ENCODE results near the gene SIK1. TPM values are rescaled to one million over a fixed set of nuclear protein-coding genes. Genes with fewer than 3 reads are reported as not detected.

Gene SIK1
- total RNA-seq, 8 experiments from 2014 or later: 0.17 to 3.8 (median 1.9) TPM; not detected in 1

- in situ Hi-C loops (cut with MboI; ENCODE audit: low pct_unique_long_range_greater_than_20kb in 2 of 9, low sequenced_read_pairs in 9 of 9, unreplicated experiment in 9 of 9): no loop called here
- no peak overlapping the region for H3K4me3 ChIP-seq
- no peak overlapping the region for H3K27ac ChIP-seq
- peaks cover 28 to 35% of the 10 kb centered on the region in 2 donors for H3K4me1 ChIP-seq (replicated peaks in 1 of 2)
- 40 to 85% (median 79%) methylated on average over 1 to 10 of the region's 21 CpGs; no CpG with 5 or more reads in 5 of the 10 experiments for WGBS, 10 experiments
- no peak for ATAC-seq (replicated peaks in 6 of 8)
These were observed 53.3 kb downstream of the SIK1 start for GRCh38 chr21:43373362-43374227.

GRCh38 chr21:43372663-43373361 is 54.1 kb downstream of the SIK1 start:
- in situ Hi-C loops (cut with MboI; ENCODE audit: low pct_unique_long_range_greater_than_20kb in 2 of 9, low sequenced_read_pairs in 9 of 9, unreplicated experiment in 9 of 9): no loop called here
- H3K4me1 ChIP-seq (replicated peaks in 1 of 2): peaks cover 29 to 39% of the 10 kb centered on the region in 2 donors
- H3K27ac ChIP-seq: no peak overlapping the region
- 50 to 96% (median 83%) methylated on average over 2 to 12 of the region's 26 CpGs; no CpG with 5 or more reads in 5 of the 10 experiments for WGBS, 10 experiments
- no peak overlapping the region for H3K4me3 ChIP-seq
- ATAC-seq (replicated peaks in 6 of 8): no peak

- H3K4me3 ChIP-seq: no peak overlapping the region
- 89 to 100% (median 100%) methylated on average over 1 to 4 of the region's 9 CpGs; no CpG with 5 or more reads in 7 of the 10 experiments for WGBS, 10 experiments
These were observed 55.1 kb downstream of the SIK1 start for GRCh38 chr21:43371786-43372185.

GRCh38 chr21:43370888-43371570 is 55.9 kb downstream of the SIK1 start:
- Histone ChIP-seq H3K27ac (peak overlapping the region; percentile 16 to 36), H3K4me3 (no peak overlapping the region), H3K4me1 (replicated peaks in 1 of 2) (peaks cover 30 to 43% of the 10 kb centered on the region in 2 donors)
- 28 to 100% (median 69%) methylated on average over 1 to 2 of the region's 2 CpGs; no CpG with 5 or more reads in 2 of the 10 experiments for WGBS, 10 experiments
- peak in 4 of 8 experiments; percentile 19 to 61 (median 28) for ATAC-seq (replicated peaks in 6 of 8)
- in situ Hi-C loops (cut with MboI; ENCODE audit: low pct_unique_long_range_greater_than_20kb in 2 of 9, low sequenced_read_pairs in 9 of 9, unreplicated experiment in 9 of 9): no loop called here

More at GRCh38 chr21:43371786-43372185, 55.1 kb downstream of the SIK1 start:
- no peak for ATAC-seq (replicated peaks in 6 of 8)
- Histone ChIP-seq H3K4me1 (replicated peaks in 1 of 2) (peaks cover 29 to 39% of the 10 kb centered on the region in 2 donors), H3K27ac (no peak overlapping the region)
- in situ Hi-C loops (cut with MboI; ENCODE audit: low pct_unique_long_range_greater_than_20kb in 2 of 9, low sequenced_read_pairs in 9 of 9, unreplicated experiment in 9 of 9): no loop called here

- peaks cover 34 to 48% of the 10 kb centered on the region in 2 donors for H3K4me1 ChIP-seq (replicated peaks in 1 of 2)
- H3K4me3 ChIP-seq: no peak overlapping the region
- in situ Hi-C loops (cut with MboI; ENCODE audit: low pct_unique_long_range_greater_than_20kb in 2 of 9, low sequenced_read_pairs in 9 of 9, unreplicated experiment in 9 of 9): no loop called here
- ATAC-seq (replicated peaks in 6 of 8): peak; percentile 65 to 76 (median 72)
- 8 to 36% (median 24%) methylated on average over 4 to 18 of the region's 20 CpGs; no CpG with 5 or more reads in 4 of the 10 experiments for WGBS, 10 experiments
- peak overlapping the region; percentile 64 to 76 for H3K27ac ChIP-seq
These were observed 56.8 kb downstream of the SIK1 start for GRCh38 chr21:43370091-43370658.

- Histone ChIP-seq H3K27ac (peak overlapping the region; percentile 64 to 76), H3K4me1 (replicated peaks in 1 of 2) (peaks cover 34 to 48% of the 10 kb centered on the region in 2 donors), H3K4me3 (no peak overlapping the region)
- in situ Hi-C loops (cut with MboI; ENCODE audit: low pct_unique_long_range_greater_than_20kb in 2 of 9, low sequenced_read_pairs in 9 of 9, unreplicated experiment in 9 of 9): no loop called here
- ATAC-seq (replicated peaks in 6 of 8): peak in 6 of 8 experiments; percentile 1 to 19 (median 13)
- WGBS, 10 experiments: 0 to 93% (median 80%) methylated on average over 3 to 9 of the region's 18 CpGs; no CpG with 5 or more reads in 5 of the 10 experiments
These were observed 57.3 kb downstream of the SIK1 start for GRCh38 chr21:43369596-43370090.

GRCh38 chr21:43369124-43369523 is 57.8 kb downstream of the SIK1 start:
- in situ Hi-C loops (cut with MboI; ENCODE audit: low pct_unique_long_range_greater_than_20kb in 2 of 9, low sequenced_read_pairs in 9 of 9, unreplicated experiment in 9 of 9): no loop called here
- peak; percentile 34 to 93 (median 86) for ATAC-seq (replicated peaks in 6 of 8)
- H3K27ac ChIP-seq: peak overlapping the region; percentile 64 to 76
- H3K4me3 ChIP-seq: no peak overlapping the region
- H3K4me1 ChIP-seq (replicated peaks in 1 of 2): peaks cover 34 to 48% of the 10 kb centered on the region in 2 donors
- 50% methylated on average over 1 of the region's 14 CpGs; no CpG with 5 or more reads in 9 of the 10 experiments for WGBS, 10 experiments

GRCh38 chr21:43368685-43369084 is 58.2 kb downstream of the SIK1 start:
- in situ Hi-C loops (cut with MboI; ENCODE audit: low pct_unique_long_range_greater_than_20kb in 2 of 9, low sequenced_read_pairs in 9 of 9, unreplicated experiment in 9 of 9): no loop called here
- WGBS, 10 experiments: 67 to 100% (median 95%) methylated on average over 1 to 6 of the region's 6 CpGs; no CpG with 5 or more reads in 3 of the 10 experiments
- ATAC-seq (replicated peaks in 6 of 8): no peak
- H3K27ac ChIP-seq: peak overlapping the region; percentile 64 to 76
- no peak overlapping the region for H3K4me3 ChIP-seq
- peaks cover 35 to 49% of the 10 kb centered on the region in 2 donors for H3K4me1 ChIP-seq (replicated peaks in 1 of 2)

GRCh38 chr21:43367859-43368258 is 59.1 kb downstream of the SIK1 start:
- Histone ChIP-seq H3K4me1 (replicated peaks in 1 of 2) (peaks cover 44 to 57% of the 10 kb centered on the region in 2 donors), H3K4me3 (no peak overlapping the region), H3K27ac (no peak overlapping the region)
- WGBS, 10 experiments: 83 to 100% methylated on average over 1 to 2 of the region's 4 CpGs; no CpG with 5 or more reads in 8 of the 10 experiments
- in situ Hi-C loops (cut with MboI; ENCODE audit: low pct_unique_long_range_greater_than_20kb in 2 of 9, low sequenced_read_pairs in 9 of 9, unreplicated experiment in 9 of 9): no loop called here
- no peak for ATAC-seq (replicated peaks in 6 of 8)

GRCh38 chr21:43367296-43367695 is 59.6 kb downstream of the SIK1 start:
- 10 to 97% (median 80%) methylated on average over 2 to 10 of the region's 16 CpGs; no CpG with 5 or more reads in 7 of the 10 experiments for WGBS, 10 experiments
- Histone ChIP-seq H3K27ac (no peak overlapping the region), H3K4me1 (replicated peaks in 1 of 2) (peaks cover 49 to 63% of the 10 kb centered on the region in 2 donors), H3K4me3 (no peak overlapping the region)
- ATAC-seq (replicated peaks in 6 of 8): no peak
- in situ Hi-C loops (cut with MboI; ENCODE audit: low pct_unique_long_range_greater_than_20kb in 2 of 9, low sequenced_read_pairs in 9 of 9, unreplicated experiment in 9 of 9): no loop called here

- Histone ChIP-seq H3K4me3 (no peak overlapping the region), H3K4me1 (replicated peaks in 1 of 2) (peaks cover 56 to 65% of the 10 kb centered on the region in 2 donors), H3K27ac (no peak overlapping the region)
- no peak for ATAC-seq (replicated peaks in 6 of 8)
- 53 to 100% (median 89%) methylated on average over 1 to 15 of the region's 19 CpGs; no CpG with 5 or more reads in 6 of the 10 experiments for WGBS, 10 experiments
- in situ Hi-C loops (cut with MboI; ENCODE audit: low pct_unique_long_range_greater_than_20kb in 2 of 9, low sequenced_read_pairs in 9 of 9, unreplicated experiment in 9 of 9): no loop called here
These were observed 60.3 kb downstream of the SIK1 start for GRCh38 chr21:43366656-43367055.
